PFSK-1 (cell line): ENCODE data around the gene CISTR.

Experiments used
- FOXP2 ChIP-seq: optimal IDR thresholded peaks from 2 replicates; pipeline ENCODE3; 2011; ENCODE audit warnings: borderline replicate concordance, control low read depth, inconsistent platforms; ENCODE audit not compliant: insufficient read depth; ENCODE audit errors: extremely low read length, extremely low read depth
- POLR2AphosphoS5 ChIP-seq: IDR thresholded peaks from 2 replicates; pipeline ENCODE4 v1.6.1; 2012; ENCODE audit warnings: low read depth, mild to moderate bottlenecking, control low read depth, low read length, moderate library complexity
- REST ChIP-seq, 2 experiments: IDR thresholded peaks; 2 replicates each; pipeline versions ENCODE4 v1.6.1 to v1.8.0; 2011 to 2012; ENCODE audit warnings: low read depth in 2 of 2, low read length in 2 of 2, control low read depth in 1 of 2, inconsistent platforms in 1 of 2, mild to moderate bottlenecking in 1 of 2, moderate library complexity in 1 of 2; ENCODE audit not compliant: insufficient read depth in 1 of 2
- SIN3A ChIP-seq: IDR thresholded peaks from 2 replicates; pipeline ENCODE4 v1.6.1; 2012; ENCODE audit warnings: mild to moderate bottlenecking, low read length, moderate library complexity, borderline replicate concordance; ENCODE audit not compliant: insufficient read depth
- TAF1 ChIP-seq: IDR thresholded peaks from 2 replicates; pipeline ENCODE4 v1.6.1; 2012; ENCODE audit warnings: low read length, control low read depth, borderline replicate concordance; ENCODE audit not compliant: insufficient read depth

DNA sequence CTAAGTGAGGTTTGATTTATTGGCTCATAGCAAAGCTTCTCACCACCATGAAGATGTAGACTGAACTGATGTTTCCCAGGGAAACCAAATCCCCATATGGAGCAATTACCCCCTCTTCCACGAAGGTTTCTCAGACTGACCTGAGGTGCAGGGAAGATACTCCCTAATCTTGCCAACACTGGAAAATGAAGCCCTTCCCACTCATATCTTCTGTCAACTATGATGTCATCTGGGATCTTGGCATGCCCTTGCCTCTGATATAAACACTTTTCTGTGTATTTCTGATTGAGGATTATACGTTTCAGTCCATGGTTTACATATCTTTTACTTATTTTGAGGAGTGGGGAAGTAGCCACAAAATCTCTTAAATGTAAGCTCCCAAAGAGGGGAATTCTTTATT lies 14.1 kb upstream of the CISTR start:
- TF ChIP-seq REST (IDR thresholded peaks at IDR 0.05; ENCODE audit: insufficient read depth in 1 of 2, low read depth in 2 of 2, low read length in 2 of 2) (no peak), TAF1 (no peak), POLR2AphosphoS5 (no peak), SIN3A (no peak), FOXP2 (no peak)
